Measurements from ENCODE around the gene OR5M11.
"Not testable (repeated sequence)": the region's sequence is repeated elsewhere in the genome, so short reads cannot be mapped to it uniquely, and the experiment has no call there.

Gene OR5M11

GRCh38 chr11:56543157-56543556 lies at the start of gene OR5M11:
TSS of gene OR5M11 (minus strand) at chr11:56543257. CDS start at chr11:56543257, 0 bp downstream.
- DNase-seq, result no peak

DNA sequence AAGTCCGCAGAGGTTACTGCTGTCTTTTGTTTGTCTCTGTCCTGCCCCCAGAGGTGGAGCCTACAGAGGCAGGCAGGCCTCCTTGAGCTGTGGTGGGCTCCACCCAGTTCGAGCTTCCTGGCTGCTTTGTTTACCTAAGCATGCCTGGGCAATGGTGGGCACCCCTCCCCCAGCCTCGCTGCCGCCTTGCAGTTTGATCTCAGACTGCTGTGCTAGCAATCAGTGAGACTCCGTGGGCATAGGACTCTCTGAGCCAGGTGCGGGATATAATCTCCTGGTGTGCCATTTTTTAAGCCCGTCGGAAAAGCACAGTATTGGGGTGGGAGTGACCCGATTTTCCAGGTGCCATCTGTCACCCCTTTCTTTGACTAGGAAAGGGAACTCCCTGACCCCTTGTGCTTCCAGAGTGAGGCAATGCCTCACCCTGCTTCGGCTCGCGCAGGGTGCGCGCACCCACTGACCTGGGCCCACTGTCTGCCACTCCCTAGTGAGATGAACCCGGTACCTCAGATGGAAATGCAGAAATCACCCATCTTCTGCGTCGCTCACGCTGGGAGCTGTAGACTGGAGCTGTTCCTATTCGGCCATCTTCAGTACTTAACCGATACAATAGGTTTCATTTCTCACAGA lies 49.1 kb upstream of the OR5M11 start:
- DNase-seq, result not testable (repeated sequence)

DNA sequence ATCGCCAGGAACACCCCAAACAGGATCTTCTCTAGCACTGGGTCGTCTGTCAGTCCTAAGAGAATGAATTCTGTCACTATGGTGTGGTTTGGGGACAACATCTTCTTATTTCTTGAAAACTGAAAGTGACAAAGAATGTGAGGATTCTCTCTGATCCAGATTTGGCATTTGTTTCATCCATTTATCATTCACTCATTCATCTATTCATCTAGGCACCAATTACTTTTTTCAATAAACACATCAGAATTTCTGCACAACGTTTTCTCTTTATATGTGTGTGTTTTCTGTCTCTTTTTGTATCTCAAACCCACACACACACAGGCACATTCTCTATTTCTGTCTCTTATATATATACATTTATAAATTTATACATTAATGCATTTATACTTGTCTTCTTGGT lies 34.6 kb upstream of the OR5M11 start, which contains the start of gene OR5M10:
OR5M10 (minus strand) TSS at position 101 of the 400 bp plus-strand sequence; CDS start at position 101, 0 bp downstream.
- no peak for DNase-seq

GRCh38 chr11:56558574-56558973 lies 15.5 kb upstream of the OR5M11 start:
- no peak for DNase-seq

DNA sequence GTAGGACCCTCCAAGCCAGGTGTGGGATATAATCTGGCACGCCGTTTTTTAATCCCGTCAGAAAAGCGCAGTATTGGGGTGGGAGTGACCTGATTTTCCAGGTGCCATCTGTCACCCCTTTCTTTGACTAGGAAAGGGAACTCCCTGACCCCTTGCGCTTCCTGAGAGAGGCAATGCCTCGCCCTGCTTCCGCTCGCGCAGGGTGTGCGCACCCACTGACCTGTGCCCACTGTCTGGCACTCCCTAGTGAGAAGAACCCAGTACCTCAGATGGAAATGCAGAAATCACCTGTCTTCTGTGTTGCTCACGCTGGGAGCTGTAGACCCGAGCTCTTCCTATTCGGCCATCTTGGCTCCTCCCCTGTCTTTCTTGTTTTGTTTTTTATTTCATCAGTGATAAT lies 11.6 kb upstream of the OR5M11 start:
- DNase-seq, result peak; percentile 10

DNA sequence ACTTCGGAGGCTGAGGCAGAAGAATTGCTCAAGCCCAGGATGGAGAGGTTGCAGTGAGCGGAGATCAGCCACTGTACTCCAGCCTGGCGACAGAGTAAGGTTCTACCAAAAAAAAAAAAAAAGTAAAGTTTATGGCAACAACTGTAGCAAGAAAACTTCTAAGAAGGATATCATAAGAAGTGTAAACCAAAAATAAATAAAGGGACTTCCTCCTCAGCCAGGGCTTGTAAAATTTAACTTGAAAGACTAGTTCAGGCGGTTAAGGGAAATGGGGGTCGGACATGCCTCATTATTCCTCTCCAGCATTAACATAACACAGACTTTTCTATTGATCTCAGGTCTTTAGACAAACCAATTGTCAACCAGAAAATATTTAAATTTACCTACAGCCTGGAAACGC lies 2.5 kb upstream of the OR5M11 start:
- DNase-seq, result no peak

DNA sequence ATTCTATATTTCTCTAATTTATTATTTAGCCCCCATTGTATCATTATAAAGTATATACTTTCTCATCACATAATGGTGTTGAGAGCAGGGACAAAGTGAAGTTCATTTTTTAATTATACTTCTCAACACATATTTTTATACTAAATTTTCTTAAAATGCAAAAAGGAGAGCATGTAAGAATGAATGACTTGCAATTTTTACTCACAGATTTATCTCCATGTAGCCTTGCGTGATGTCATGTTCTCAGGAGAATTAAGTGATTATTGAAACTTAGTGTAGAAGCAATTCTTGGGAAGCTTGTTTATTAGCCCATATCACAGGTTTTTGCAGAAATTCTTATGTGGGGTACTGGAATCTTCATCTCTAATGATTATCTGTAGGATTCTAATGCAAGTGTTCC lies 682 bp upstream of the OR5M11 start:
- no peak for DNase-seq

GRCh38 chr11:56533054-56533740 lies 9.9 kb downstream of the OR5M11 start:
- no peak for DNase-seq

- no peak for DNase-seq
These were observed 11.2 kb downstream of the OR5M11 start for GRCh38 chr11:56531856-56532255.

DNA sequence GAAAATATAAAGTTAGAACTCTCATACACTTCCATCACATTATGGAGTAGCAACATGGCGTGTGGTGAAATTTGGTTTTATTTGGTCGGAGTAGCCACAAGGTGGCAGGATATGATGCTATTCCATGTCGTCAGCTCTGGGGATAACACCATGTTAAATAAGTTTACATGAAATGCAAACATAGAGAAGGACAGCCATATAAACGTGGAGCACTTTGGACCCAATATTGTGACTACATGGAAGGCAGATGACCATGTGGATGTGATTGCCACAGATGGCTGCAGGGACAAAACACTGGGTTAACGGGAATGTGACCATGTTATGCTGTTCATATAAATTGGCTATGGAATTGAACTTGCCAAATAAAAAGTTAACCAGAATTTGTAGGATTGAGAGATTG lies 21.0 kb downstream of the OR5M11 start:
- DNase-seq, result peak; percentile 15

- DNase-seq, result no peak
These were observed 29.8 kb downstream of the OR5M11 start for GRCh38 chr11:56513280-56513679.

- DNase-seq, result no peak
These were observed 33.6 kb downstream of the OR5M11 start for GRCh38 chr11:56509439-56509838.

GRCh38 chr11:56497010-56497409 lies 46.0 kb downstream of the OR5M11 start:
- no peak for DNase-seq

- no peak for DNase-seq
These were observed 47.9 kb downstream of the OR5M11 start for GRCh38 chr11:56495117-56495516.
